Measurements from ENCODE around the gene TNFRSF8.
"Not testable (repeated sequence)": the region's sequence is repeated elsewhere in the genome, so short reads cannot be mapped to it uniquely, and the experiment has no call there.

TNFRSF8 gene

DNA sequence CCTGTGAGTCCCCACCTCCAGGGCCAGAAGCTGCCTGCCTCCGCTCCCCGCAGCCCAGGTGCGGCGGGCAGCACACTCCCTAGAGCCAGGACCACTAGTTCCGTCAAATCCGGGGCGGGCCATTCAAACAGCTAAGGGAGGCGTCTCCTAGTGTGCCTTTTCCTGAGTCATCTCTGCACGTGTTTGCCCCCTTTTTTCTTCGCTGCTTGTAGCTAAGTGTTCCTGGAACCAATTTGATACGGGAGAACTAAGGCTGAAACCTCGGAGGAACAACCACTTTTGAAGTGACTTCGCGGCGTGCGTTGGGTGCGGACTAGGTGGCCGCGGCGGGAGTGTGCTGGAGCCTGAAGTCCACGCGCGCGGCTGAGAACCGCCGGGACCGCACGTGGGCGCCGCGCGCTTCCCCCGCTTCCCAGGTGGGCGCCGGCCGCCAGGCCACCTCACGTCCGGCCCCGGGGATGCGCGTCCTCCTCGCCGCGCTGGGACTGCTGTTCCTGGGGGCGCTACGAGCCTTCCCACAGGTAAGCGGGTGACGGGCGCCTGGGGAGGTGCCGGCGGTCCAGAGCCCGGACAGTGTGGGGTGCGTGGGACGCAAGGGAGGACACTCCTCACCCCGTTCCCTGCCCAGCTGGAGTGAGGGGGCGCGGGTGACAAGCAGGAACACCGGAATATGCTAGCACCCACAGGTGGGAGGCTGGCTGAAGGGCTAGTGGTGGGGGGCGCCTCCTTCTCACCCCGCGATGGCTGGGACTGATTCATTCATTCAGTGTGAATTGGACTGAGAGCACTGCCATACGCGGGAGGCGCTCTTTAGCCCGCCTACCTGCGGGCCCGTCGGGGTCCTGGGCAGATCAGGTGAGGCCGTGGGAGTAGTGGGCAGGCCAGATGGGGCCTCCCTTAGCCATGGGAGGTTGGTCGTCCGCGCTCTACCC is at the start of gene TNFRSF8:
Gene TNFRSF8 (plus strand): TSS at position 163 of the 932 bp plus-strand sequence. CDS start 296 bp downstream, at position 459.
- DNase-seq (ENCODE audit: low spot score) = no peak

DNA sequence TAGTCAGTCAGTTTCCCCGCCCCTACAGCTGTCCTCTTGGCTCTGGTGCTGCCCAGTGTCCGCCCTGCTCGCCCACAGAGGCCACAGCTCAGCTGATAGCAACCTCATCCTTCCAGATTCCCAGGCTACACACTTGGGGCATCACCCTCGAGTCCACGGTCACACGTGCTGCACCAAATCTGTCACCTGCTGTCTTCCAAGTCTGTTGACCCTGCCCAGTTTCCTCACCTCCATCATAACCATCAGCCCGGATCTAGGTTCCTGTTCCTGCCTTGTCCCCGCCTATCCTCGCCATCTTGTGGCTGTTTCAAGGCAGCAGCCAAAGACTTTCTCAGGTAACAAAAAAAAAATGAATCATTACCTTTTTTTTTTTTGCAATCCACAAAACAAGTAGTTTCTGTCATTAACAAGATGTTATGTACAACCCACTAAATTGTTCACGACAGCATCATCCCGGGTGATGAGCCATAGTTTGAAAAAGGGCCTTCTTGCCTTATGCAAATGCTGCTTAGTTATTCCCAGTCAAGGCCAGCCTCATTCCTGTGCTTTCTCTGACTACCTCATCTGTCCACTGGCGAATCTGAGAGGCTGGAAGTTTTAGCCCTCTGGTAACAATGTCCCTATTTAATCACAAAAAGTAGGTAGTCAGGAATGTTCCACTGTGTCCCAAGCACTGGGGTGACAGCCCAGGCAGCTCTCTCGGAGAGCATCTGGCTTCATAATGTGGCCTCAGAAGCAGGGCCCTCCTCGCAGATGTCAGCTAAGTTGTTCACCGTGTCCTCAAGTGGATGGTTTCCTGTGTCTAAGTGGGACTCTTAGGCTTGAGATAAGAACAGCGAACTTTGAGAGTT is 48.7 kb upstream of the TNFRSF8 start:
- no peak for DNase-seq (ENCODE audit: low spot score)

DNA sequence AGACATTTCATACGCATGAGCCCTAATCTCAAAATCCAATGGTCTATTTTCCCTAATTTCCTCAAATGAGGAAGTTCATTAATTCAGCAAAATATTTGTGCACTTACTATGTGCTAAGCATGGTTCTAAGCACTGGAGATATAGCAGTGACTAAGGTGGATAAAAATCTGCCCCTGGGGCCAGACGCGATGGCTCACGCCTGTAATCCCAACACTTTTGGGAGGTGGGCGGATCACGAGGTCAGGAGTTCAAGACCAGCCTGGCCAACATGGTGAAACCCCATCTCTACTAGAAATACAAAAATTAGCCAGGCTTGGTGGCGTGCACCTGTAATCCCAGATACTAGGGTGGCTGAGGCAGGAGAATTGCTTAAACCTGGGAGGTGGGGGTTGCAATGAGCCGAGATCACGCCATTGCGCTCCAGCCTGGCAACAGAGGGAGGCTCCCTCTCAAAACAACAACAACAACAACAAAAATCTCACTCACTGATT is 48.1 kb upstream of the TNFRSF8 start:
- no peak for DNase-seq (ENCODE audit: low spot score)

DNA sequence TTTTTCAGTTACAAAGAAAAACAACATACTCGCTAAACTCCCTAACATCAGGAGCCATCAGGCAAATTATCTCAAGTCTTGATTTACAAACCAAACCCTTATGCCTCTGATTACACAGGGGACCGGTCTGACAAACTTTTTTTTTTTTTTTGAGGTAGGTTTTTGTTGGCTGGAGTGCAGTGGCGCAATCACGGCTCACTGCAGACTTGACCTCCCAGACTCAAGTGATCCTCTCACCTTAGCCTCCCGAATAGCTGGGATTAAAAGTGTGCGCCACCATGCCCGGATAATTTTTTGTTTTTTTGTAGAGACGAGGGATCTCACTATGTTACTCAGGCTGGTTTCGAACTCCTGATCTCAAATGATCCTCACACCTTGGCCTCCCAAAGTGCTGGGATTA is 47.6 kb upstream of the TNFRSF8 start:
- DNase-seq (ENCODE audit: low spot score) = no peak

DNA sequence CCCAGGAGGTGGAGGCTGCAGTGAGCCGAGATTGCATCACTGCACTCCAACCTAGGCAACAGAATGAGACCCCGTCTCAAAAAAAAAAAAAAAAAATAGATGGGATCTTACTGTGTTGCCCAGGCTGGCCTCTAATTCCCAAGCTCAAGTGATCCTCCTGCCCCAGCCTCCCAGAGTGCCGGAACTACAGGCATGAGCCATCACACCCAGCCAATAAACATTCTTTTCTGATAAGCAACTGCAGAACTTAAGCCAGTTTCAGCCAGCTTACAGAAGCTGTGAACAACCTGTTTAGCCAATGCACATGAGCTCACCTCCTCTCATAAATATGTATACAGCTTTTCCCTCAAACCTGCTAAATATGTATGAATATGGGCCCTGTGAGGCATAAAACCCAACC is 46.9 kb upstream of the TNFRSF8 start:
- DNase-seq (ENCODE audit: low spot score) = no peak

DNA sequence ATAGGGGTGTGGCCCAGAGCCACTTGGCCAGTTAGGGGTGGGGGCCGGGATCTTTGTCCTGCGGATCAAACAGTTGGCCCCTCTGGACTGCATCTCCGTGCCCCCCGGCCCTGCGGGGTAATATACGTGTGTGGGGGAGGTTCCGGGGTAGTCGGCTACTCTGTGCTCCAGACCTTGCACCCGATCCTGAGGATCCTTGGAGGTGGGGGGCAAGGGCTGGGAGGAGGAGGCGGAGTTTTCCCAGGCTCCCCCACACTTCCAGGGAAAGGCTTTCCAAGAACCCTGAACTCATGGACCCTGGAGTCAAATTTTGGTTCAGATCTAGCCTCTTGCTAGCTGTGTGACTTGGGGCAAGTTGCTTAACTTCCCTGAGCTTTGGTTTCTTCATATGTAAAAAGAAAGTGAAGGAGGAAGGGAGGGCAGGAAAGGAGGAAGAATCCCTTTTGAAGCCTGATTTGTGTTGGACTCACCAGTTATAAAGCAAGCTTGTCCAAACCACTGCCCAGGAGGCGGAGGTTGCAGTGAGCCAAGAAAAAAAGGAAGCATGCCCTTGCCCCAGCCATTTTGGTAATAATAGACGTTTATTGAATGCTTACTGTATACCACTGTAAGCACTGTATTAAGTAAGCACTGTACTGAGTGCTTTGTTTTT is 43.1 kb upstream of the TNFRSF8 start:
- DNase-seq (ENCODE audit: low spot score) = no peak

DNA sequence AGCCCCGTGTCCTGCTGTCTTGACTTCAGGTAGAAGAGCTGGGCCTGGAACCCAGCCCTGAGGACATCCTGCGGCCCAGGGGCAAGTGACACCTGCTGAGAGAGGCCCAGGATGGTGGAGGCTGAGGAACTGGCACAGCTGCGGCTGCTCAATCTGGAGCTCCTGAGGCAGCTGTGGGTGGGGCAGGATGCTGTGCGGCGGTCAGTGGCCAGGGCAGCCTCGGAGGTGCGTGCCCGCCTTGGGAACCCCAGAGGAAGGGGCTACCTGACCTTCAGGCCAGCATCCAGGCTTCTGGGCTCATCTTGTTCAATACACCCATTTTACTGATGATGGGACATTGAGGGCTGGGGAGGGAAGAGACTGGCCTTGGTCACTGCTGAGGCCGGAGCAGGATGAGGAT is 41.5 kb upstream of the TNFRSF8 start:
- DNase-seq (ENCODE audit: low spot score) = no peak

DNA sequence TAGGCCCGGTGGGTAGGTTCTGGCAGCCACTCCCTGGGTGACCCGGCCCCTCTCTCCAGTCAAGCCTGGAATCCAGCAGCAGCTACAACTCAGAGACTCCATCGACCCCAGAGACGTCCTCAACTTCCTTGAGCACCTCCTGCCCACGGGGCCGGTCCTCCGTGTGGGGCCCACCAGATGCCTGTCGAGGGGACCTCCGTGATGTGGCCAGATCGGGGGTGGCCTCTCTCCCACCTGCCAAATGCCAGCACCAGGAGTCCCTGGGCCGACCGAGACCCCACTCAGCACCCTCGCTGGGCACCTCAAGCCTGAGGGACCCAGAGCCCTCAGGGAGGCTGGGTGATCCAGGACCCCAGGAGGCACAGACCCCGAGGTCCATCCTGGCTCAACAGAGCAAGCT is 41.1 kb upstream of the TNFRSF8 start:
- no peak for DNase-seq (ENCODE audit: low spot score)

DNA sequence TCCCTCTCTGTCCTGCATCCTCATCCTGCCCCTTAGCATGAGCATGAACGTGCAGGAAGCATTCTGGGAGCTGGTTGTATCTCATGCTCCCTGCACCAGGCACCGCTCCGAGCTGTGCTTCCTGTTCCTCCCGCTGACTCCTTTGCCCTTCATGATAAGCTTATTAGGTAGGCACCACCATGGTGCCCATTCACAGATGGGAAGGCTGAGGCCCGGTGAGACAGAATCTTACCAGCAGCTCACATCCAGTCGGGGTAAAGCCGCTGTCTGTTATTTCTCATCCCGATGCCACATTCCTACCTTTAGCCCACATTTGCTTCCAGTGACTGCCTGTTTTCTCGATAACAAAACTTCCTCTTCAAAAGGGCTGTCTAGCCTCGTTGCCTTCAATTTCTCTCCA is 36.5 kb upstream of the TNFRSF8 start:
- DNase-seq (ENCODE audit: low spot score) = no peak

DNA sequence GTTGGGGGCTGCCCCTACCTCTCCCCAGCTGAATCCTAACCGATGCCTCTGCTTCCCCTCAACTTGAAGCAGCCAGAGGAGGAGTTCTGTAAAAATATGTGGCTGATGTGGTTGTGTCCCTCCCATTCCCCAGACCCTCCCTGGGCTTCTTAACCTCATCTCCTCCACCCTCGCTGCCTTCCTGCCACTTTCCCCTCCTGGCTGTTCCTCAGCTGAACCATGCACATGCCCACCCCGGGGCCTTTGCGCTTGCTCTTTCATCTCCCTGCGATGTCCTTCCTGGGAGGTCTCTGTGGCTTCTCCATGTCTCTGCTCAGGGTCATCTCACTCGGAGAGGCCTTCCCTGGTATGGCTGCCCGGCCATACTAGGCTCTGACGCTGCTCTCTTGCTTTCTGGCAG is 34.9 kb upstream of the TNFRSF8 start:
- DNase-seq (ENCODE audit: low spot score) = no peak

DNA sequence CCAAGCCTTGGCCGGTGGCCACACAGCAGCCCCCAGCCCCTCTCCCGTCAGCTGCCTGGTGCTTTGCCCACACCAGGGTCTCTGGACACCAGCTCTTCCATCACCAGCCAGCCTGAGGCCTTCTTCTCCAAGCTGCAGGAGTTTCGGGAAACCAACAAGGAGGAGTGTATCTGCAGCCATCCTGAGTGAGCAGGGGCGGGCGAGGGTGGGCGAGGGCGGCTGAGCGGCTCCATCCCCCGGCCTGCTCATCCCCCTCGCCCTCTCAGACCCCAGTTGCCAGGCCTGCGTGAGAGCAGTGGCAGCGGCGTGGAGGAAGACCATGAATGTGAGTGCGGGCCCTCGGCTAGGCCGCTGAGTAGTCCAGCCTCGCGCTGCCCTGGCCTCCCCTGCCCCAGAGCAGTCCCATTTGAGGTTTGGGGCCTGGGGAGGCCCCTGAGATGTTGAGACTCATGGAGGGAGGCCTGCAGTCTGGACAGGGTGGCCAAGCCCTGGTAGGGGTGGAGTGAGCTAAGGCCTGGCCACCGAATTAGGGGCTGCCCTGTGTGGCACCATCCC is 34.1 kb upstream of the TNFRSF8 start:
- DNase-seq (ENCODE audit: low spot score) = no peak

DNA sequence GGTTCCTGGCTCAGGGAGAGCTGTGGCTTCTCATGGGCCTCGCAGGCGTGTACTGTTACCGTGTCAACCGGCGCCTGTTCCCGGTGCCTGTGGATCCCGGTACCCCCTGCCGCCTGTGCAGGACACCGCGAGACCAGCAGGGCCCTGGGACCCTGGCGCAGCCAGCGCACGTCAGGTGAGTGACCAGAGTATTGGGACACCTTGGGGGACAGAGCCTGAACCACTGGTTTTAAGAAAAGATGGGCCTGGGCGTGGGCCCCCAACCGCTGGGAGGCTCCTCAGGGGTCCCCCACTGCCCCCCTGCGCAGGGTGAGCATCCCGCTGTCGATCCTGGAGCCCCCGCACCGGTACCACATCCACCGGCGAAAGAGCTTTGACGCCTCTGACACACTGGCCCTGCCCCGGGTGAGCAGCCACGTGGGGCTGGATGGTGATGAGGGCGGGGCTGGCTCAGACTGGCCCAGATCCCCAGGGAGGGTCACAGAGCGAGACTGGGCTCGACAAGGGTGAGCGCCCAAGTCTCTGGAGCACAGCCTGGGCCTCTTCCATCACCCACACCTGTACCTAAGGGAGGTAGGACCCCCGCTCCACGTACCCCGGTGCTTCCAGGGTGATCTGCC is 33.3 kb upstream of the TNFRSF8 start:
- no peak for DNase-seq (ENCODE audit: low spot score)

DNA sequence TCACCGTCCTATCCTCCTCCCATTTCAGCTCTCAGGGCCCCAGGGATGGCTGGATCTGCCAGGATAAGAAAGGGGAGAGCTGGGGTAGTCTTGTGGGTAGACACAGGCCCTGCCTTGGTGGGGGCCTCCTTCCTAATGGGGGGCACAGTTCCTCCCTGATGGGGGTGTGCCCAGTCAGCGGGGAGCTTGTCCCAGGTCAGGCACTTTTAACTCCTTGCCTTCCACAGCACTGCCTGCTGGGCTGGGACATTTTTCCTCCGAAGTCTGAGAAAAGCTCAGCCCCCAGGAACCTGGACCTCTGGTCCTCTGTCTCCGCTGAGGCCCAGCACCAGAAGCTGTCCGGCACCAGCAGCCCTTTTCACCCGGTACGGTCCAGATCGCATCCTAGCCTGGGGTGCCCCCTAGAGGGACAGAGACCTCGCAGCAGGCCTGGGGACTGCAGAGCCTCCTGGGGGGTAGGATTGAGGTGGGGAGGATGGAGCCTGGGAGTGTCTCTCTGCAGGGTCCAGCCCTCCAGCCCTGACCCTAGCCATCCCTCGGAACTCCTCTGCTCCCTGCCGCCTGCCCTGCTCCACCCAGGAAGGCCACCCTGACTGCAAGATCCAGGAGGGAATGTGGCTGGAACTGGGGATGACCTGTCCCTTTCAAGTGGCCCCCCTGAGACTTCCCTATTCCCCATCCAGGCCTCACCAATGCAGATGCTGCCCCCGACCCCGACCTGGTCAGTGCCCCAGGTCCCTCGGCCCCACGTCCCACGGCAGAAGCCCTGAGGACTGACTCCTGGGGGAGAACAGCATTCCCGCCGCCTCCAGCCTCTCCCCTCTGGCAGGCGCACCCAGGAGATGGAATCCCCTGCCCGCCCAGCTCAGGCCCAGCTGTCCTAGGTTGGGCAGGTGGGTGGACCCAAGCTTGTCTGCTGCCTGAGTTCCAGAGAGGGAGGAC is 31.8 kb upstream of the TNFRSF8 start:
- DNase-seq (ENCODE audit: low spot score) = peak; percentile 70

DNA sequence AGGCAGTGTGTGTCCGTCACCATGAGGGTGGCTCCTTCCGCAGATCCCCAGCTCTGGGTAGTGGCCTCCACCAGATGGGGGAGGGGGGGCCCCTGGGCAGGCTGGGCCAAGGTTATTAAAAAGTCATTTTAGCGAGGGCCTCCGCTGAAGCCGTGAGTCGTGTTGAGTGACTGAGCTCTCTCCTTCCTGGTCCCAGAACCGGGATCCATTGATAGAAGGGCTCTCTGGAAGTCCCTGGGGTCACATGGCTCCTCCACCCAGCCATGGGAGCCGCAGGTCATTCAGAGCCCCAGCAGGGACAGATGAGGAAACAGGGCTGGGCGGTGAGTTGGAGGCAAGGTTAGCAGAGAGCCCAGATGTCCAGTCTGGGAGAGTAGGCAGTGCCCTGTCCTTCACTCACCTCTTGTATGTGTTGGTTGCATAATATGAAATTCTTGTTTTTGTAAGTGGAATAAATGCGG is 30.9 kb upstream of the TNFRSF8 start:
- DNase-seq (ENCODE audit: low spot score) = no peak

DNA sequence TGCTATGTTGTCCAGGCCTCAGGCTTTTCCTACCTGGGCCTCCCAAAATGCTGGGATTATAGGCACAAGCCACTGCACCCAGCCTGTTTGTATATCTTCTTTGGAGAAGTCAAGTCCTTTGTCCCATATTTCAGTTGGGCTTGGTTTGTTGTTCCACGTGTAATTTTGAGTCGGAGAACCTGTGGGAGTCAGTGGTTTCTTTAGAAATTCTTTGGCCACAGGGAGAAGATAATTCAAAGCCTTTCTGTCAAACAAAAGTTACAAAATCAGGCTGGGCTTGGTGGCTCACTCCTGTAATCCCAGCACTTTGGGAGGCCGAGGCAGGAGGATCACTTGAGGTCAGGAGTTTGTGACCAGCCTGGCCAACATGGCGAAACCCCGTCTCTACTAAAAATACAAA is 29.7 kb upstream of the TNFRSF8 start:
- DNase-seq (ENCODE audit: low spot score) = not testable (repeated sequence)

DNA sequence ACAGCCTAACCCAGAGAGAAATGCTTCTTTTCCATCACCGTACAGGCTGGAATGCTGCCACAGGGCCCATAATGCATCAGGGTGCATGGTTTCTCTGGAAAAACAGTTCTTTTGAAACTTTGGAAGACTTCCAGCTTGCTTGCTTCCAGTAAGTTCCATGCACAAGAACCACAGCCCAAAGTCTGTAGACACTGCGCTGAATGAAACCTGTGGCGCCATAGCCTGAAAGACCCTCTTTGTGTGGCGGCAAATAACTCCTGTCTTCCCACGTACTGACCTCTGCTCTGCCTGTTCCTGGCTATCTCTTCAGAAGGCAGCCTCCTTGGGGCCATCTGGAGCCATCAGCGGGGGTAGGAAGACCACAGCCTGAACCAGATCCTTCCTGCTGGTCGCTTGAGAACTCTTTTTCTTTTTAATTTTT is 28.7 kb upstream of the TNFRSF8 start:
- DNase-seq (ENCODE audit: low spot score) = peak; percentile 44

DNA sequence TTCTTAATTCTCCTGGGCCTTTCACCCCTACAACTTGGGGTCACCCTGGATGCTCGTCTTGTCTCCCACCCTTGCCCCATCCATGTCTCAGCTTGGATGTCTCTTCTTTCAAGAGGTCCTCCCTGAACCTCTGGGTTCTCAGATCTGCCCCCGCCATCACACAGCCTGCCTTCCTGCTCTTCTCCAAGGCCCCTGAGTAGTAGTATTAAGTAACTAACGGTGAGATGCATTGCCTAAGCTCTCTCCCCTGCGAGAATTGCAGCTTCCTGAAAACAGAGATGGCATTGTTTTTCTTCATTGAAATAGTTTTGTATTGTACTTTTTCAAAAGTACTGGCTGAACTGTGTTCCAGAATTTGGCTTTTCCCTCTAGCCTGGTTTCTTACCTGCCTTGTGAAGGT is 27.8 kb upstream of the TNFRSF8 start:
- DNase-seq (ENCODE audit: low spot score) = no peak

DNA sequence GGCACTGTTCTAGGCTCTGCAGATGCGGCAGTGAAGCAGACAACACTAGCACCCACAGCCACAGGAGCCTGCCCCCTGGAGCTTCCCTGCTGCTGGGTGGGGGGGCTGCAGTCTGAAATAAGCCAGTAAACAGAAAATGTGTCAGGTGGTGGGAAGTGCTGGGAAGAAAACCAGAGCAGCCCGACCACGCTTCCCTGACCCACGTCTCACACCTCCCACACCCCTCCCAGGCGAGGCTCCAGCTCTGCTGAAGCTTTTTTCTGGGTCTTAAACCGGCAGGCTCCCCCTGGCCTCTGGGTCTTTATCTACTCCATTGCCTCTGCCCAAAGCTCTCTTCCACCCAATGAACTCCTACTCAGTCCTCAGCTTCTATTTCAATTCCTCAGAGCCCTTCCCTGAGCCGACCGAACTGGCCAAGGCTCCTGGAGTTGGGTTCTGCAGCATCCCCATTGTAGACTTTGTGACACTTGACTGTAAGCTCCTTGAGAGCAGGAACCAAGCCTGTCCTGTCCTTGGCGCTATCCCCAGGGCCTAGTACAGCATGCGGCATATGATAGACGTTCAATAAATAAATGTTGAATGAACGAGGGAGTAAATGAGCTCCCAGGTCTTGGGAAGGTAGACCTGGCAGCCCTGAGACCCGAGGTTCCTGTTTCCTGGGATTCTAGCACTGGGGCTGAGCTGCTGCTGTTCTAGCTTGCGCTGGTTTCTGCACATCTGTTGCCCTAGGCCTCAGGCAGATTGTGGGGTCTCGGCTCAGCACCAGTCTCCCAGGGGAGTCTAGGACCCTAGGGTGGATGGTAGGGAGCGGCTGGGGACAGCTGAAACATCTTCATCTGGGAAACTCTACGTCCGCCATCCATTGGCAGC is 25.4 kb upstream of the TNFRSF8 start:
- DNase-seq (ENCODE audit: low spot score) = no peak

Measured in AG08396 (cell line).